ENCODE results near the gene FGF1. TPM values are rescaled to one million over a fixed set of nuclear protein-coding genes. Genes with fewer than 3 reads are reported as not detected.

FGF1 gene
- total and polyA plus RNA-seq, 2 donors (not counting 1 experiment from before 2014, with no cell fraction given) = not detected

DNA sequence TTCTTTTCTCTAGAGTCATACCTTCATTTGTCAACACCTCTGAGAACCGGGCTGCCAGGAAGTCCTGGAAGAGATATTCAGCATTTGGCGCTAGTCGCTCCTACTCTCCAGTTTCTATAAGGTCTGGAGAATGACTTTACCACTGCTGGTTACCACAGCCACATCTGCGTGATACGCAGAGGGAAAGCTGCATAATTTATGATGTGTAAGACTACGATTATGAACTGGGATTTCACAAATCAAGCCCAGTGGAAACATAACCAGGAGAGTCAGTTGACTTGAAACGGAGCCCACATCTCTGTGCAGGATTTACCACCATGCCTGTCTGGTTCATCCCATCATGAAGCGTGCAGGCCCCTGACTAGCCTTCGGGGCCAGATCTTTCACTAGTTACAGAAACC, 72.6 kb downstream of the FGF1 start:
- no peaks in the 10 kb centered on the region for H3K36me3 ChIP-seq (replicated peaks in 1 of 2; ENCODE audit: control extremely low read depth in 1 of 2, control insufficient read depth in 1 of 2, extremely low read depth in 1 of 2, insufficient read depth in 2 of 2, low read length in 1 of 2)
- no peak overlapping the region for H2AFZ ChIP-seq (ENCODE audit: insufficient read depth, low read depth, low read length, poor library complexity, severe bottlenecking)
- TF ChIP-seq, protein P1, sequence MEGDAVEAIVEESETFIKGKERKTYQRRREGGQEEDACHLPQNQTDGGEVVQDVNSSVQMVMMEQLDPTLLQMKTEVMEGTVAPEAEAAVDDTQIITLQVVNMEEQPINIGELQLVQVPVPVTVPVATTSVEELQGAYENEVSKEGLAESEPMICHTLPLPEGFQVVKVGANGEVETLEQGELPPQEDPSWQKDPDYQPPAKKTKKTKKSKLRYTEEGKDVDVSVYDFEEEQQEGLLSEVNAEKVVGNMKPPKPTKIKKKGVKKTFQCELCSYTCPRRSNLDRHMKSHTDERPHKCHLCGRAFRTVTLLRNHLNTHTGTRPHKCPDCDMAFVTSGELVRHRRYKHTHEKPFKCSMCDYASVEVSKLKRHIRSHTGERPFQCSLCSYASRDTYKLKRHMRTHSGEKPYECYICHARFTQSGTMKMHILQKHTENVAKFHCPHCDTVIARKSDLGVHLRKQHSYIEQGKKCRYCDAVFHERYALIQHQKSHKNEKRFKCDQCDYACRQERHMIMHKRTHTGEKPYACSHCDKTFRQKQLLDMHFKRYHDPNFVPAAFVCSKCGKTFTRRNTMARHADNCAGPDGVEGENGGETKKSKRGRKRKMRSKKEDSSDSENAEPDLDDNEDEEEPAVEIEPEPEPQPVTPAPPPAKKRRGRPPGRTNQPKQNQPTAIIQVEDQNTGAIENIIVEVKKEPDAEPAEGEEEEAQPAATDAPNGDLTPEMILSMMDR (IDR thresholded peaks at IDR 0.05) = no peak
- no peak for TF ChIP-seq EZH2 (IDR thresholded peaks at IDR 0.05; ENCODE audit: borderline replicate concordance, insufficient read depth, low read depth, low read length, poor library complexity, severe bottlenecking)
- H3K4me3 ChIP-seq (ENCODE audit: control extremely low read depth in 1 of 5, extremely low read depth in 1 of 5, insufficient read depth in 1 of 5, low read depth in 2 of 5, low read length in 4 of 5) = no peak overlapping the region
- ChIA-PET CTCF (interaction anchor here (2.1 kb wide), 1 partner anchor 275 kb away, joined by 6 read pairs; no protein-coding TSS in a partner anchor), POLR2A (no interaction called here)
- ATAC-seq (ENCODE audit: low read depth) = no peak
- H3K4me2 ChIP-seq (replicated peaks; ENCODE audit: low read depth, low read length, poor library complexity, severe bottlenecking) = no peak overlapping the region
- peaks cover 35% of the 10 kb centered on the region for H3K27me3 Mint-ChIP-seq
- peaks cover 0 to 10% (median under 1%) of the 10 kb centered on the region in 4 experiments for H3K27me3 ChIP-seq (replicated peaks in 1 of 4; ENCODE audit: control extremely low read depth in 1 of 4, control insufficient read depth in 3 of 4, insufficient read depth in 4 of 4, low read length in 3 of 4)
- no peaks in the 10 kb centered on the region for H3K9me3 Mint-ChIP-seq (ENCODE audit: insufficient read depth)
- H3K4me1 Mint-ChIP-seq = no peaks in the 10 kb centered on the region
- no peaks in the 10 kb centered on the region for H3K4me1 ChIP-seq (ENCODE audit: control insufficient read depth in 2 of 2, insufficient read depth in 2 of 2, low read length in 2 of 2)
- H3K27ac Mint-ChIP-seq = no peak overlapping the region
- H3K27ac ChIP-seq (ENCODE audit: low read length in 2 of 2) = no peak overlapping the region
- H4K20me1 ChIP-seq (ENCODE audit: control insufficient read depth, insufficient read depth, low read length, poor library complexity, severe bottlenecking) = no peaks in the 10 kb centered on the region
- H3K4me3 Mint-ChIP-seq = no peak overlapping the region
- WGBS (ENCODE audit: insufficient coverage) = 79% methylated on average over 8 of the region's 9 CpGs
- H3K9ac ChIP-seq (ENCODE audit: low read length) = no peak overlapping the region
- no peak for DNase-seq
- H3K79me2 ChIP-seq (ENCODE audit: control insufficient read depth, insufficient read depth, low read length) = no peaks in the 10 kb centered on the region
- no peaks in the 10 kb centered on the region for H3K9me3 ChIP-seq (ENCODE audit: control extremely low read depth in 1 of 3, control insufficient read depth in 2 of 3, insufficient read depth in 1 of 3, low read length in 2 of 3)
- intact Hi-C loops (cut with micrococcal nuclease) = no loop called here

DNA sequence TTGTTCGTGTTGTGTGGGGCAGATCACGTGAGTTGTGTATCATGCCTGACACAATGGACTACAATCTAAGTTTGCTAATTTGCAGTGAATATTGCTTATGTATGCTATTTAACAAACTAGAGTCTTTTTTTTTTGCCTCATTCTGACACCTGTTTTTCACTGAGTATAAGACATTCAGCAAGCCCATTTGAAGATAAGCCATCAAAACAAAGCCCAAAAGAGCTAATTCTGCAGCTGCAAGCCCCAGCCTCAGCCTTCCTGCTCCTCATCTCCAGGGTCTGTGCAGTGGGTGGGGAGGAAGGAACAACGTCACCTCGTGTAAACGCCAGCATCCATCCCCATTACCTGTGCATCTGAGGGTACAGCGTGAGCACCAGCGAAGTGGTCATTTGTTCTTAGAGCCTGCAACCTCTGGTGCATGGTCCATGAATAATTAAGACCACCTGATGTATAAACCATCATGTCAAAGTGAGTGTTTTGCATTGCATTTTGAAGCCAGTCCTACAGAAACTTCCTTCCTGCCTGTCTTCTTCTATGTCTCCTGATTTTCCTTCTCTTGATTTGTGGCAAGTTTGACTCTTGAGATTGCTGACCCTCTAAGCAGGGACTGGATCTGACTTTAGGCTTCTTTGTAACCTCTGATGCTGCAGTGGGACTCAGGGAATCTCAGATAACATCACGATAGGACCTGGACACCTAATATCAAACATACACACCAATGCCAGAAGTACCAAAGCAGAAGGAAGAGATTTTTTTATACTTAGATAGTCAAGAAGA, 73.2 kb downstream of the FGF1 start:
- Histone ChIP-seq H3K4me1 (ENCODE audit: control insufficient read depth in 2 of 2, insufficient read depth in 2 of 2, low read length in 2 of 2) (no peaks in the 10 kb centered on the region), H2AFZ (ENCODE audit: insufficient read depth, low read depth, low read length, poor library complexity, severe bottlenecking) (no peak overlapping the region), H3K36me3 (replicated peaks in 1 of 2; ENCODE audit: control extremely low read depth in 1 of 2, control insufficient read depth in 1 of 2, extremely low read depth in 1 of 2, insufficient read depth in 2 of 2, low read length in 1 of 2) (no peaks in the 10 kb centered on the region), H3K27me3 (replicated peaks in 1 of 4; ENCODE audit: control extremely low read depth in 1 of 4, control insufficient read depth in 3 of 4, insufficient read depth in 4 of 4, low read length in 3 of 4) (peaks cover 0 to 10% (median under 1%) of the 10 kb centered on the region in 4 experiments), H3K4me3 (ENCODE audit: control extremely low read depth in 1 of 5, extremely low read depth in 1 of 5, insufficient read depth in 1 of 5, low read depth in 2 of 5, low read length in 4 of 5) (no peak overlapping the region), H3K79me2 (ENCODE audit: control insufficient read depth, insufficient read depth, low read length) (no peaks in the 10 kb centered on the region), H3K27ac (ENCODE audit: low read length in 2 of 2) (no peak overlapping the region), H4K20me1 (ENCODE audit: control insufficient read depth, insufficient read depth, low read length, poor library complexity, severe bottlenecking) (no peaks in the 10 kb centered on the region), H3K4me2 (replicated peaks; ENCODE audit: low read depth, low read length, poor library complexity, severe bottlenecking) (no peak overlapping the region), H3K9me3 (ENCODE audit: control extremely low read depth in 1 of 3, control insufficient read depth in 2 of 3, insufficient read depth in 1 of 3, low read length in 2 of 3) (no peaks in the 10 kb centered on the region), H3K9ac (ENCODE audit: low read length) (no peak overlapping the region)
- ChIA-PET CTCF (interaction anchor here (0.7 to 2.1 kb wide), 2 partner anchors 267 to 276 kb away, joined by 3 to 6 read pairs; no protein-coding TSS in a partner anchor), POLR2A (no interaction called here)
- intact Hi-C loops (cut with micrococcal nuclease) = no loop called here
- ATAC-seq (ENCODE audit: low read depth) = no peak
- Mint-ChIP-seq H3K4me3 (no peak overlapping the region), H3K27ac (no peak overlapping the region), H3K9me3 (ENCODE audit: insufficient read depth) (no peaks in the 10 kb centered on the region), H3K4me1 (no peaks in the 10 kb centered on the region), H3K27me3 (peaks cover 35% of the 10 kb centered on the region)
- DNase-seq = no peak
- WGBS (ENCODE audit: insufficient coverage) = 80% methylated on average over 1 of the region's 8 CpGs
- TF ChIP-seq, protein P1 (IDR thresholded peaks at IDR 0.05) = no peak
- TF ChIP-seq EZH2 (IDR thresholded peaks at IDR 0.05; ENCODE audit: borderline replicate concordance, insufficient read depth, low read depth, low read length, poor library complexity, severe bottlenecking) = no peak
